ENCODE results near the gene NRG2. TPM values are rescaled to one million over a fixed set of nuclear protein-coding genes. Genes with fewer than 3 reads are reported as not detected.

Gene NRG2
- total RNA-seq, 1 experiment from 2014 or later = 0.91 TPM

DNA sequence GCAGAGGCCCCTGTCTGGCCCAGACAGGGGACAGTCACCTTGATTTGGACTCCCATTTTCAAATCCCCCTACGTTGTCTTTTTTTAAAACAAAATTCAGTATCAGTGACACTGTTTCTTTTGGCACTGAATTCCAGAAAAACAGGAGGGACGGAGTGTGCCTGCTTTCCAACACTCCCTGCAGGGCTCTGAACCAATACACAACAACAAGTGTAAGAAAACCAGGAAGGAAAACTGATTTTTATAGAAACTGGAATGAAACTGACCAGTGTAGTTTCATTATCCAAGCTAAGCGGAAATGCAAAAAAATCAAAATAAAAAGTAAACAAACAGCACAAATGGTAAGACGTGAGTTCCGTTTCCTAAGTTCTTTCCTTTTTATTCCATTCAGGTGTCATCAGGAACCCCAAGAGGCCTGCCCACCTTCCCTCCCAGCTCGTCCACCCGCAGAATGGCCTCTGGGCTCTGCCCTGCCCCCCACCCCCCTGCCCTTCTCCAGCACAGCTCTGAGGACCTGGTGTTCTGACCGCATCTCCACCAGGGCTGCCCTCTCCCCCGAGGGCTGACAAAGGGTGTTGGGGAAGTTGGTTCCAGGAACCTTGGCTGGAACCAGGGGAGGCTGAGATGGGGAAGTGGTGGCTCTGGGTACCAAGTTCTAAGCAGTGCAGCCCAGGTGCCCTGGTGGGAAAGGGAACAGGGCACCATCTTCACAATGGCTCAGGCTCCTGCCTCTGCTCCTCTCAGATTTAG is 173.9 kb downstream of the NRG2 start:
- H3K9ac ChIP-seq (ENCODE audit: low read length) = no peak overlapping the region
- no peak overlapping the region for H2AFZ ChIP-seq (ENCODE audit: low read depth, low read length, poor library complexity, severe bottlenecking)
- H3K36me3 ChIP-seq (ENCODE audit: control insufficient read depth in 1 of 2, insufficient read depth in 2 of 2, low read length in 2 of 2) = no peaks in the 10 kb centered on the region
- no peaks in the 10 kb centered on the region for H3K9me2 ChIP-seq (ENCODE audit: insufficient read depth)
- no peaks in the 10 kb centered on the region for H4K20me1 ChIP-seq (ENCODE audit: insufficient read depth)
- intact Hi-C loops (cut with micrococcal nuclease) = no loop called here
- no peak for TF ChIP-seq ZFX (IDR thresholded peaks at IDR 0.05)
- TF ChIP-seq POLR2AphosphoS5 (IDR thresholded peaks at IDR 0.05; ENCODE audit: low read depth, low read length) = no peak
- TF ChIP-seq EZH2phosphoT487 (IDR thresholded peaks at IDR 0.05; ENCODE audit: borderline replicate concordance) = no peak
- TF ChIP-seq, protein P1, sequence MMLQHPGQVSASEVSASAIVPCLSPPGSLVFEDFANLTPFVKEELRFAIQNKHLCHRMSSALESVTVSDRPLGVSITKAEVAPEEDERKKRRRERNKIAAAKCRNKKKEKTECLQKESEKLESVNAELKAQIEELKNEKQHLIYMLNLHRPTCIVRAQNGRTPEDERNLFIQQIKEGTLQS (IDR thresholded peaks at IDR 0.05) = no peak
- no peak for TF ChIP-seq RAD21 (IDR thresholded peaks at IDR 0.05; ENCODE audit: low read depth)
- TF ChIP-seq, protein P2, sequence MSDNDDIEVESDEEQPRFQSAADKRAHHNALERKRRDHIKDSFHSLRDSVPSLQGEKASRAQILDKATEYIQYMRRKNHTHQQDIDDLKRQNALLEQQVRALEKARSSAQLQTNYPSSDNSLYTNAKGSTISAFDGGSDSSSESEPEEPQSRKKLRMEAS (IDR thresholded peaks at IDR 0.05) = no peak
- TF ChIP-seq, protein P3, sequence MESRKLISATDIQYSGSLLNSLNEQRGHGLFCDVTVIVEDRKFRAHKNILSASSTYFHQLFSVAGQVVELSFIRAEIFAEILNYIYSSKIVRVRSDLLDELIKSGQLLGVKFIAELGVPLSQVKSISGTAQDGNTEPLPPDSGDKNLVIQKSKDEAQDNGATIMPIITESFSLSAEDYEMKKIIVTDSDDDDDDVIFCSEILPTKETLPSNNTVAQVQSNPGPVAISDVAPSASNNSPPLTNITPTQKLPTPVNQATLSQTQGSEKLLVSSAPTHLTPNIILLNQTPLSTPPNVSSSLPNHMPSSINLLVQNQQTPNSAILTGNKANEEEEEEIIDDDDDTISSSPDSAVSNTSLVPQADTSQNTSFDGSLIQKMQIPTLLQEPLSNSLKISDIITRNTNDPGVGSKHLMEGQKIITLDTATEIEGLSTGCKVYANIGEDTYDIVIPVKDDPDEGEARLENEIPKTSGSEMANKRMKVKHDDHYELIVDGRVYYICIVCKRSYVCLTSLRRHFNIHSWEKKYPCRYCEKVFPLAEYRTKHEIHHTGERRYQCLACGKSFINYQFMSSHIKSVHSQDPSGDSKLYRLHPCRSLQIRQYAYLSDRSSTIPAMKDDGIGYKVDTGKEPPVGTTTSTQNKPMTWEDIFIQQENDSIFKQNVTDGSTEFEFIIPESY (IDR thresholded peaks at IDR 0.05; ENCODE audit: extremely low read depth, insufficient replicate concordance, low read length) = no peak
- TF ChIP-seq SRF (IDR thresholded peaks at IDR 0.05; ENCODE audit: low read depth) = no peak
- TF ChIP-seq, protein P4, sequence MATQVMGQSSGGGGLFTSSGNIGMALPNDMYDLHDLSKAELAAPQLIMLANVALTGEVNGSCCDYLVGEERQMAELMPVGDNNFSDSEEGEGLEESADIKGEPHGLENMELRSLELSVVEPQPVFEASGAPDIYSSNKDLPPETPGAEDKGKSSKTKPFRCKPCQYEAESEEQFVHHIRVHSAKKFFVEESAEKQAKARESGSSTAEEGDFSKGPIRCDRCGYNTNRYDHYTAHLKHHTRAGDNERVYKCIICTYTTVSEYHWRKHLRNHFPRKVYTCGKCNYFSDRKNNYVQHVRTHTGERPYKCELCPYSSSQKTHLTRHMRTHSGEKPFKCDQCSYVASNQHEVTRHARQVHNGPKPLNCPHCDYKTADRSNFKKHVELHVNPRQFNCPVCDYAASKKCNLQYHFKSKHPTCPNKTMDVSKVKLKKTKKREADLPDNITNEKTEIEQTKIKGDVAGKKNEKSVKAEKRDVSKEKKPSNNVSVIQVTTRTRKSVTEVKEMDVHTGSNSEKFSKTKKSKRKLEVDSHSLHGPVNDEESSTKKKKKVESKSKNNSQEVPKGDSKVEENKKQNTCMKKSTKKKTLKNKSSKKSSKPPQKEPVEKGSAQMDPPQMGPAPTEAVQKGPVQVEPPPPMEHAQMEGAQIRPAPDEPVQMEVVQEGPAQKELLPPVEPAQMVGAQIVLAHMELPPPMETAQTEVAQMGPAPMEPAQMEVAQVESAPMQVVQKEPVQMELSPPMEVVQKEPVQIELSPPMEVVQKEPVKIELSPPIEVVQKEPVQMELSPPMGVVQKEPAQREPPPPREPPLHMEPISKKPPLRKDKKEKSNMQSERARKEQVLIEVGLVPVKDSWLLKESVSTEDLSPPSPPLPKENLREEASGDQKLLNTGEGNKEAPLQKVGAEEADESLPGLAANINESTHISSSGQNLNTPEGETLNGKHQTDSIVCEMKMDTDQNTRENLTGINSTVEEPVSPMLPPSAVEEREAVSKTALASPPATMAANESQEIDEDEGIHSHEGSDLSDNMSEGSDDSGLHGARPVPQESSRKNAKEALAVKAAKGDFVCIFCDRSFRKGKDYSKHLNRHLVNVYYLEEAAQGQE (IDR thresholded peaks at IDR 0.05; ENCODE audit: low read depth) = no peak
- TF ChIP-seq ELF1 (IDR thresholded peaks at IDR 0.05; ENCODE audit: borderline replicate concordance, low read depth) = no peak
- no peak for TF ChIP-seq JUND (IDR thresholded peaks at IDR 0.05)
- no peak for TF ChIP-seq POLR2A (IDR thresholded peaks at IDR 0.05; ENCODE audit: borderline replicate concordance, extremely low read depth, insufficient read depth, insufficient read length)
- TF ChIP-seq, protein P5, sequence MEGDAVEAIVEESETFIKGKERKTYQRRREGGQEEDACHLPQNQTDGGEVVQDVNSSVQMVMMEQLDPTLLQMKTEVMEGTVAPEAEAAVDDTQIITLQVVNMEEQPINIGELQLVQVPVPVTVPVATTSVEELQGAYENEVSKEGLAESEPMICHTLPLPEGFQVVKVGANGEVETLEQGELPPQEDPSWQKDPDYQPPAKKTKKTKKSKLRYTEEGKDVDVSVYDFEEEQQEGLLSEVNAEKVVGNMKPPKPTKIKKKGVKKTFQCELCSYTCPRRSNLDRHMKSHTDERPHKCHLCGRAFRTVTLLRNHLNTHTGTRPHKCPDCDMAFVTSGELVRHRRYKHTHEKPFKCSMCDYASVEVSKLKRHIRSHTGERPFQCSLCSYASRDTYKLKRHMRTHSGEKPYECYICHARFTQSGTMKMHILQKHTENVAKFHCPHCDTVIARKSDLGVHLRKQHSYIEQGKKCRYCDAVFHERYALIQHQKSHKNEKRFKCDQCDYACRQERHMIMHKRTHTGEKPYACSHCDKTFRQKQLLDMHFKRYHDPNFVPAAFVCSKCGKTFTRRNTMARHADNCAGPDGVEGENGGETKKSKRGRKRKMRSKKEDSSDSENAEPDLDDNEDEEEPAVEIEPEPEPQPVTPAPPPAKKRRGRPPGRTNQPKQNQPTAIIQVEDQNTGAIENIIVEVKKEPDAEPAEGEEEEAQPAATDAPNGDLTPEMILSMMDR (IDR thresholded peaks at IDR 0.05 in 2 of 3, conservative IDR thresholded peaks at IDR 0.05 in 1 of 3; ENCODE audit: borderline replicate concordance in 1 of 3, insufficient read depth in 1 of 3, low read depth in 2 of 3, low read length in 2 of 3) = no peak
- TF ChIP-seq TCF7L2 (IDR thresholded peaks at IDR 0.05; ENCODE audit: borderline replicate concordance, extremely low read depth, insufficient read depth, insufficient read length) = no peak
- TF ChIP-seq SP1 (IDR thresholded peaks at IDR 0.05; ENCODE audit: low read depth) = no peak
- no peak for TF ChIP-seq SIN3A (IDR thresholded peaks at IDR 0.05; ENCODE audit: low read depth)
- TF ChIP-seq EGR1 (IDR thresholded peaks at IDR 0.05; ENCODE audit: low read depth) = no peak
- TF ChIP-seq CBX3 (IDR thresholded peaks at IDR 0.05; ENCODE audit: low read depth) = no peak
- TF ChIP-seq CEBPB (IDR thresholded peaks at IDR 0.05; ENCODE audit: low read depth) = no peak
- no TSS peak for BruUV-seq (replicated peaks)
- DNase-seq (ENCODE audit: low read depth, low spot score) (no peak), ATAC-seq (no peak)
- RAD21 ChIA-PET (ENCODE audit: low non-redundant PET in 1 of 2, low total read pairs in 2 of 2, uncharacterized antibody in 2 of 2, unreplicated experiment in 2 of 2) = no interaction called here
- no peak overlapping the region for H3K27ac ChIP-seq (ENCODE audit: low read depth, low read length)
- no peak overlapping the region for H3K4me2 ChIP-seq (ENCODE audit: low read length)
- no peaks in the 10 kb centered on the region for H3K27me3 ChIP-seq (ENCODE audit: insufficient read depth, low read length)
- H3K9me3 ChIP-seq (ENCODE audit: control insufficient read depth in 1 of 2, insufficient read depth in 1 of 2, low read depth in 1 of 2, low read length in 2 of 2) = no peaks in the 10 kb centered on the region
- CTCF ChIA-PET = no interaction called here
- no peak overlapping the region for H3K4me3 ChIP-seq (replicated peaks in 1 of 2; ENCODE audit: low read depth in 1 of 2, low read length in 2 of 2)
- H3K4me1 ChIP-seq (ENCODE audit: control insufficient read depth in 1 of 2, insufficient read depth in 2 of 2, low read length in 2 of 2) = no peaks in the 10 kb centered on the region; a peak in 1 of 4 replicates
- H3K79me2 ChIP-seq (ENCODE audit: insufficient read depth, low read length) = no peaks in the 10 kb centered on the region
- POLR2A ChIA-PET = no interaction called here
